Hindlimb muscle (tissue), 1 donor: Measurements from ENCODE around the gene TEAD1. TPM values are rescaled to one million over a fixed set of nuclear protein-coding genes. Genes with fewer than 3 reads are reported as not detected.

Experiments used
- DNase-seq: peaks from one replicate; pipeline ENCODE4 v3.0.0-alpha.2; 2013
- polyA plus RNA-seq: library from polyadenylated mRNA; unstranded; fragments of 120-200 nt; gene quantifications from one replicate; pipeline ENCODE4 v1.2.1, GENCODE V29; 2013; ENCODE audit not compliant: insufficient read length

Gene TEAD1
- polyA plus RNA-seq, 1 donor = 95.3 TPM

DNA sequence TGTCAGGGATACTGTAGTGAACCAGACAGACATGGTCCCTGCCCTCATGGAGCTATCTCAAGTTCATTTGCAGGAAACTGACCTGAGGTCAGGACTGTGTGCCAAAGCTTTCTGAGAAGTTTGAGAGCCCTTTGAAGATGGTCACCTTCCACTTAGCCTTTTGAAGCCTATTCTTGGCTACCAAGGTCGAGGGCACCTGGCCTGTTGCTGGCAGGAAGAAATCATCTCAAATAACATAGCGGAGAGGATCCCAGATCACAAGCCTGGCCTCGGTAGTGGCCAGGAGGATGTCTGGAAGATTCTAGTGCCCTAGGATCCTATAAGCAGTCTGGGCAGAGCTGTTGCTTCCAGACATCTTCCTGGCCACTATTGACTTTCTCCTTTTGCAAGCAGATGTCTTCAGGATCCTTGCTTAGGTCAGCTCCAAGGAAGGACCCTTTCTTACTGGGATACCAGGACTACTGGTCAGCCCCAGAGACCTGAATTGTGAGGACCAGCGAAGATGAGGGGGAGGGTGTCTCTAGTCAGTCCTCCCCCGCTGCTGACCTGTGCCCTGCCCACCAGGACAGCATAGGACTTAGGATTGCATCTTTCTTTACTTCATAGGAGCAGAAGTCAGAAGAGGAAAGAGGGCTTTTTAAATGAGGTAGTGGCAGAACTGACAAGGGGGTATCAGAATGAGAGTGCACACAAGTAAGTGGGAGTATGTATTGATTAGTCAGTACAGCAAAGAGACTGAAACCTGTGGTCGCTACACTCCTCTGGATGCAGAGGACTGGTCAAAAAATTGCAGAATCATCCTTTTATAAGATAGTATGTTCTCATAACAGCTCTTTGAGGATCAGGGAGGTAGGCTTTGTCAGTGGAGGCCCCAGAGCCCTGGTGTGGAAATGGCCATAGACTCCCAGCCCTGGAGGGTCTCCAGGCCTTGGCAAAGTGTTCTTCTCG, 94.8 kb downstream of the TEAD1 start:
- no peak for DNase-seq

DNA sequence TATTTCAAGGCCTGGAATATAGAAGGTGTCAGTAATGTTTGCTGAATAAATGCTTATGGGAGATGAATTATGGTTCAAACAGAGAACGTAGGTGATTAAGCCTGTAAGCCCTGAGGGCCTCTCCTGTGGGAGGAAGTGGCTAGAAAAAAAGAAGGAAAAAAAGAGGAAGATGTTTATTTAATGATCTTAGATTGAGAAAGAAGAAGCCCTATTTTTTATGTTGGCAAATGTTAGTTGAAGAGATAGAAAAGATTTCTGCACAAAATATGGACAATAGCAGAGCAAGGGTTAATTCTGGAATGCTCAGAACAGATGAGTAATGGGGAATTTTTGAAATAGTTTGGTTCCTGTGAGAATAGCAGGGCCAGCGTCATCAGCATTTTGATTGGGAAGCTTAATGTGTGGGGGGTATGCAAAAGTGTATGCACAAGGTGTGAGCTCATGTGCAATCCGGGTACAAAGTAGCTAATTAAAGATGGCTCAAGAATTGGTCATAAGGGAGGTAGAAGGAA, 95.7 kb downstream of the TEAD1 start:
- DNase-seq = no peak

DNA sequence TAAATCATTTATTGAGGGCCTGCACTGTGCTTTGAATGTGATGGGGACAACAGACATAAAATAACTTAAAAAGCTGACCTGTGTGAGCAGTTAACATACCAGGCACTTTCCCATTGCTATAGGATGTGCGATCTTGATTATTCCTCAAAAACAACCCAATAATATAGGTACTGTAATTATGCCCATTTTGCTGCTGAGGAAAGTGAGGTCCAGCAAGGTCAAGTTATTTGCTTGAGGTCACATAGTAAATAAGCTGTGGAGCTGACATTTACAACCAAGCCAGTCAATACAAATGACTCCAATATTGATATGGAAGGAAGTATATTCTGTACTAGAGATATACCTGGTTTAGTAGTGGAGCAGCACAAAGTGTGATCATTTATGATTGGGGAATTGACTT, 96.2 kb downstream of the TEAD1 start:
- DNase-seq = no peak

DNA sequence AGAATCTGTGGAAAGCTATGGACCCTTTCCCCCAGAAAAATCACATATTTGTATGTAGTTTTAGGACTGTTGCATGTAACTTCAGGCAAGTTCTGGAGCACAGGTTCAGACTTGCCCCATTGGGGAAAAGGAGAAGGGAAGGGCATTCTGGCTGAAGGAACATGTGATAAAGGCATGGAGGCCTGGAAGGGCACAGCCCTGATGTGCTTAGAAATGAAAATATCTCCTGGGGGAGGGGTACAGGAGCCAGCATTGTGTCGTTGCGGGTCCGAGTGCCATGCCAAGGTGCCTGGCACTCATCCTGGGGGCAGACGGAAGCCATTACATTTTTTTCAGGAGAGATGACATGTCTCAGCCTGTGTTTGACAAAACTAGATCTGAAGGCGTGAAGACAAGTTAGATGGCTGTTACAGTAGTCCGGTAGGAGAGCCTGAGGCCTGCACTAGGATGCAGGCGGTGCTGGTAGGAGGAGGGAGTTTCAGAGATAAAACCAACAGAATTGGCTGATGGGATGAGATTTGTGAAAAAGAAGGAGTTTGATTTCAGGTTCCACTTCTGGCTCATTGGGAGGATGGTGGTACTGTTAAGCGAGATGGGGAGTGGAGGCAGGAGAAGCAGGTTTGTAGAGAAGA, 96.9 kb downstream of the TEAD1 start:
- DNase-seq = no peak

DNA sequence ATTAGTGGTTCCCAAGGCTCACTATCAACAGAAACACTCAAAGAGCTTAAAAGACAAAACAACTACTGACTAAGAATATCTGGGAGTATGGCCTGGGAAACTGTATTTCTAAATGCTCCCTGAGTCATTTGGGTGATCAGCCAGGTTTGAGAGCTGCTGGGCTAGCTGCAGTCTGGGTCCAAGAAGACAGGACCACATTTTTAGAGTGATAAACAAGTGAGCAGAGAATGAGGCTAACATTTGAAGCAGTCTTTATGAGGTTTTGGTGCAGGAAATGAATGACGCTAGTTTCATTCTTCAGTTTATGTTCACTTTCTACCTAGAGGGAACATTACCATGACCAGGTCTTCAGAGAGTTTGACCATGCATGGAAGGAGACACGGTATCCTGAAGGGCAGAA, 97.7 kb downstream of the TEAD1 start:
- DNase-seq = no peak

DNA sequence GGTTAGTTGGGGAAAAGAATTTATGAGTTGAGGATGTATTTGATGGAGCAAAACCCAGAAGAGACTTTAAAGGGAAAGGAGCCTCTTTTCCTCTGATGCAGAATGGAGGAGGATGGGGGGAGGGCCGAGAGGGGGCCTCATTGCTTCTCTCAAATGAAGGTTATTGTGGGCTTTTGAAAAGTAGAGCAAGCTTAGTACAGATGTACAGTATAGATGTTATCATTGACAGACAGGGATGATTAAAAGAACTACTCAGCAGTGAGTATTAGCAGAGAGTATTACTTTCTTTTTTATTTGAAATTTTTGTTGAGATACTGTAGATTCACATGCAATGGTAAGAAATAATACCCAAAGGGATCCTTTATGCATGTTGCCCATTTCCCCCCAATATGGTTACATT, 98.1 kb downstream of the TEAD1 start:
- no peak for DNase-seq

DNA sequence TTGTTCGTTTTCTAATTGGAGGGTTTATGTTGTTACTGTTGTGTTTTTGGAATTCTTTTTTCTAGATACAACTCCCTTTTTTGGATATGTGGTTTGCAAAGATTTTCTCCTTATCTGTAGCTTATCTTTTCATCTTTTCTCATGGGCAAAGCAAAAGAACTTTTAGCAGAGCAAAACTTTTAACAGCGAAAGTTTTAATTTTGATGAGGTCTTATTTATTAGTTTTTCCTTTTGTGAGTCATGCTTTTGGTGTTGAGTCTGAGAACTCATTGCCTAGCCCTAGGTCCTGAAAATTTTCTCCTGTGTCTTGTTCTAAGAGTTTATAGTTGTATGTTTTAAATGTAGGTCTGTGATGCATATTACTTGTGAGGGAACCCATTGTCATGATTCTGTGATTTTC, 99.4 kb downstream of the TEAD1 start:
- DNase-seq = no peak

DNA sequence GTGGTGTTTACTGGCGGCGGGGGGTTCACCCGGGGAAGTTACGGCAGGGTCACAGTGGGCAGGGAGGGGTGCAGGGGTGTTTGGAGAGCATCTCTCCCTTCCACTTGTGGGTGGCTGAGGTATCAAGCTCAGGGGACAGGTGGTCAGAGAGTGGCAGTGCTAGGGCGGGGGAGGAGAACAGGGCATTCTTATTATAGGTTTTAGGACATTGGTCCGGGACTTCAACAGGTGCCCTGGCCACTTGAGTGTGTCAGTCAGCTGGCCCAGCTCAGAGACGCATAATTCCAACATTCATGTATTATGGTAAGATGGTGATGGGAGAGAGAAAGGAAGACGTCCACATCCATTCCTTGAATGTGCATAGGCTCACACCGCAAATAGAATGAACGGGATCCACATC, 101.7 kb downstream of the TEAD1 start:
- no peak for DNase-seq

DNA sequence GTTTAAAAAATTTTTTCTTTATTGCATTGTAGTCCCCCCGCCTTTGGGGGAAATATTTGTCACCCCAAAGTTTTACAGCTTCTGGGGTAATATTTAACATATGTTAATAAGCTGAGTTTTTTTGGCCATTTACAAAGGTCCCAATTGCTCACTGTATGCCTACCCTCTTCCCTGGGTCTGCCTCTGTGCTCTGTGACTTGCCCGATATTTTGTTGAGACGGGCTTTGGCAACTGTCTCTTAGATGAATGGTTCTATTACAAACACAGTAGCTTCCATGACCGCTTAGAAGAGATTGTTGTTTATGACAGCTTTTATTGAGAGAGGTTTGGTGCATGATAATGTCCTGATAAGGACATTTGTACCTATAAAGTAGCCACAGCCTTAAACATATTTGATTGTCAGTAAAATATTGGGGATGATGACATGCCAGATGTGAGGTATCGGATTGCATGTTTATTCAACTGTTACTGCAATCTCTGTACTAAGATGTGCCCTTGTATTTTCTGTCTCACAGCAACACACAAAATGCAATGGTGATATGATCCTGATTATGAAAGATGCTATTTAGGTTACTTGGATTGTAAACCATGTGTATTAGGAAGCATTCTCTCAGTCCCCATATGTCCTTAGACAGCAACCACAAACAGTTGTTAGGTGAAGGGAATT, 103.1 kb downstream of the TEAD1 start:
- no peak for DNase-seq

DNA sequence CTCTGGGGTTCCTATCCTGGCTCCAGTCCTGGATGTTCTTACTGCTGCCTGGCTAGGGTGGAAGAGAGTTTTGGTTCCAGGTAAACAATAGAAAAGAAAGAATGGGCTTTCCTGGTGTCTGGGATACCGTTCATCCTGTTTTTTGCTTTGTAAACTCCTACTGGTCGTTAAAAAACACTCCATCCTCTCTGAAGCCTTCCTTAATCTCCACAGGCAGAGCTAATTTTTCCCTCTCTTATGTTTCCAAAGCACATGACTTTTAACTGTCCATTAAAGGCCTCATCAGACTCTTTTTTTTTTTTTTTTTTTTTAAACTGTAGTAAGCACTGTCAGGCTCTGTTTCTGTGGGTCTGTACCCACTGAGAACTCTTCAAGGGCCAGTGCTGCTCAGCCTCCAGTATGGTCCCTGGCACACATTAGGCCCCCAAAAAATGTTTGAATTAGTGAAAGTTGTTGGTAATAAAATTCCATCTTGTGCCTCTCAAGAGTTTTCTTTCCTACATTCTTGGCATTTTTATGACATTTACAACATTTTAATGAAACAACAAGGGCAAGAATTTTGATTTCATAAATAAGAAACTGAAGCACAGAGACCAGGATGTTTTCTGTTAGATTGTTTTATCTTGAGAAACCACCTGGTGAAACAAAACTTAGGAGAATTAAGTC, 104.2 kb downstream of the TEAD1 start:
- DNase-seq = no peak

DNA sequence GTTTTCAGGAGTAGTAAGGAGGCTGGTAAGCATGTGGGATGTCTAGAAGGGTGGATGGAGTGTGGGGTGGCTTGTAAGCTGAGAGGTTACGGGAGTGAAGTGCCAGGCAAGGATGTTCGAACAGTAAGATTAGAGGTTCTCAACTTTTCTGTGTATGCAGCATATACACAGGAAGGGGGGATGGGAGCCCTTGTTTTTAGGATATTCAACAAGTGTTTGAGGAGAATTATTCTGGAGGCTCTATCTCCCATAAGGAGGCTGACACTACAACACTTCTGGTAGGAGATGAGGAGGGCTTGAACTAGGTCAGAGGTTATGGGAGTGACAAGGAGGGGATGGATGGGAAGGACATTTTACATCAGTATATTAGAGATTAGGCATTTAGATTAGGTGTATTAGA, 109.5 kb downstream of the TEAD1 start:
- no peak for DNase-seq

DNA sequence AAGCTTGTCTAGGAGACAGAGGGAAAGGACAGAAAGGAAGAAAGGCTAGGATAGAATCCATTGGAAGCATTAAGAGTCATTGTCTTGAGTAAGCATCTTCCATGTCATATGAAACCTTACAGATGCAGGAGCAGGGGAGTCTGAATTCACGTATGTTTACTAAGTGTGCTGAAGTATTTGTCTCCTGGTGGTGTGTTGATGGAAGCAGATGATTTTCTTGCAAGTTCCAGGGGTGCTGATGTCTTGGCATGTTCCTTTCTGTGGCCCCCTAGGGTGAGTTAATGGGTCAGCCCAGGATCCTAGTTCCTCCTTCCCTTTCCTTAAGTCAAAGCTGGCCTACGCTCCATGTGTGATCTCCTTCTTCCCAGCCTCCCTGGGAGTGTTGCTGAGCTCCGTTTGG, 110.2 kb downstream of the TEAD1 start:
- DNase-seq = no peak

DNA sequence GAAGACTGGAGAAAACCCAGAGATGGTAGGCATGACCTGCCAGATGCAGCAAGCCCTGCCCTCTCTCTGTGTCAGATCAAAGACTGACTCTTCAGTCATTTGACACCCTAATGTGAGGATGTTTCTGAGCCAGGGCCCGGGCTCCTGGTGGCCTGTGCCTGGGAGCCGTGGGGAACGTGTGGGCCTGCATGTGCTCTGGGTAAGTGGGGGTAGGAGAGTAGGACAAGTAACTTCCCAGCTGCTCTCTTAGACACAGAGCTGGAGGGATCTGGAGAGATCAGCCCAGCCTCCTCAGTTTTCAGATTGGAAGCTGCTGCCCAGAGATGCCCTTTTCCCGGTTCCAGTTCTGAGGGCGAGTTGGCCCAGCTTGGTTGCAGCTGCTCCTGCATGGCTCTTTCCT, 110.8 kb downstream of the TEAD1 start:
- DNase-seq = no peak

DNA sequence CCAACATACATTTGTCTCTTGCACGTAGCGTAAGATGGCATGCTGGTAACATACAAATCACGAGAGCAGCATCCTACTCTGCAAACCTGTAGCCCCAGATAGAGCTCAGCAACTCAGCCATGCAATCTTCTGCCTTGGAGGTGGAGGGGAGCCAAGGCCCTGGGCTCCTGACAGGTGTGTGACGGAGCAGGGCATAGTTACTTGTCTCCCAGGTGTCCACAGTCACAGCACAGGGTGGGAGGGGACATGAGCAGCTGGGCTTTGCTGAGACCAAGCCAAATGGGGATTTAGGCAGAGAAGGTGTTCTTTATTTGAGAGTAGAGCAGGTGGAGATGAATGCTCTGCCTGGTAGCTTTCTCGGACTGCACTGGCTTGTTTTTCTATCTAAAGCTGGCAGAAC, 111.7 kb downstream of the TEAD1 start:
- no peak for DNase-seq

DNA sequence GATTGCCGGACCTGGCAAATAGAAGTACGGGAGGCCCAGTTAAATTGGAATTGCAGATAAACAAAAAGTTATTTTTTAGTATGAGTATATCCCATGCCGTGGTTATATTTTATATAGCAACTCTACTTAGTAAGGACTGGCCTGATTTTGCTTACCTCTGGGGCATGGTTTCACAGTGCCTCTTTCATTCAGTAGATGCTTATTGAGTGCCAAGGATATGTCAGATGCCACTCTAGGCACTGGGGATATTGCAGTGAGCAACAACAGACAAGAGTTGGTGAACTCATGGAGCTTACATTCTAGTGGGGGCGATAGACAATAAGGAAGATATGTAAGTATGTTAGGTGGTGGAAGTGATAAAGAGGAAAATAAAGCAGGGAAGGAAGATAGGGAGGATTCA, 112.2 kb downstream of the TEAD1 start:
- no peak for DNase-seq

DNA sequence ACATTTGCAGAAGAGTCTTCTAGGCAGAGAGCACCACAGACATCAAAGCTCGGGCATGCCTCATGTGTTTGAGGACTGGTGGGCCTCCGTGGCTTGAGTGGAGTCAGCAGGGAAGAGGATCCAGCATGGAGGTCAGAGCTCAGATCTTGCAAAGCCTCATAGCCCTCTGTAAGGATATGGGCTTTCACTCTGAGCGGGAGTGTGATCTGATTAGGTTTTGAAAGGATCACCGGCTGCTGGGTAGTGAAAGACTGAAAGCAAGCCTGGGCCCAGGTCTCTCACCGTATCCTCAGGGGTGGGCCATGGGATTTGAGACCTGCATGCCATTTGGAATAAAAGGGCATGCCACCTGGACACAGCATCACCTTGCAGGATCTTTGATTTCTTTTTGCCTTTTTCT, 112.7 kb downstream of the TEAD1 start:
- no peak for DNase-seq

DNA sequence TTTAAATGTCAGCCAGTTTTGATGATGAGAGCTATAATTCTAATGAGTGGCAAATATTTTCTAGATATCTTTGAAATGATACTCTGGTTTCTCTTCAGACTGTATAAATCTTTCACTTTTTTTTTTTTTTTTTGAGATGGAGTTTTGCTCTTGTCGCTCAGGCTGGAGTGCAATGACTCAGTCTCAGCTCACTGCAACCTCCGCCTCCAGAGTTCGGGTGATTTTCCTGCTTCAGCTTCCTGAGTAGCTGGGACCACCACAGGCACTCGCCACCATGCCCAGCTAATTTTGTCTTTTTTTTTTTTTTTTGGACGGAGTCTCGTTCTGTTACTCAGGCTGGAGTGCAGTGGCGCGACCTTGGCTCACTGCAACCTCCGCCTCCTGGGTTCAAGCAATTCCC, 113.6 kb downstream of the TEAD1 start:
- DNase-seq = no peak

DNA sequence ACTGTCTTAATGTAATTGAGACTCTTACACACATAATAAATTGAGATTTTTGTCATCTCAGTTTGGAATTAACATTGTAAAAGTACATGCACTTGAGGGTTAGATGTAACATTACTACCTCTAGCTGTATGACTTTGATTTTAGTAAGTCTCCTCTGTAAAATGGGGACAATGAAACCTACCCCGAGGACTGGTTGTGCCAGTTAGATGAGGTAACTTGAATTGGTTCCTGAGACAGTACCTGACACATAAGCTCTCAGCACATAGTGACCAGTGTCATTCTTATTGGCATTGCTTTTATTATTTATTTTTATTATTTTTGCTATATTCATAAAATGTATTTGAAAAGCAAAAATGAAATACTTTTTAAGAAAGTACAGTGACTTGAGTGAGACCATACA, 114.8 kb downstream of the TEAD1 start:
- no peak for DNase-seq

DNA sequence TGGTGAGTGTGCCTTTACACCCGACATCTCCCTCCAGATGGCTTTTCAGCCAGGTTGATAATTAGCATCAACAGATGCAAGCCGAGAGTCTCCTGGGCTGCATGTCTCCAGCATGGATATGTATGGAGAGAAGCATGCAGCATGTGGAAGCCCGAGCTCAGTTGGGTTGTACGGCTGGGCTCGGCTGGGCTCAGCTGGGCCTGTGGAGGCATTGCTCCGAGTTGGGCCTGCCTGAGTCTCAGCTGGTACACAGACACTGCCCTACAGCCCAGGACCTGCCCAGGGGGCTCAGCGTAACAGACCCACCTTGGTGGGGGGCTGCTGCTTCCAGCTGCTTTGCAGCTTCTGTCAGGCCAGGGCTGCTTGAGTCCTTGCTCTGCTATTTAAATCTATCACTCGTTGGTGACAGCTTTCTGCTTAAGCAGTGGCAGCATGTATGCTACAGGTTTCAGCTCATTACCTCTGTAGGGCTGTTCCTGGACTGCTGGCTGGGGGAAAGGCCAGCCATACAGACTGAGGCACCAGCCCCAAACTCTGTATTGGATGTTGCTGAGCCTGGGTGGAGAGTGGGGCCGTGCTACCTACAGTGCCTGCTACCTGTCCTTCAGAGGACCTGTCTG, 115.5 kb downstream of the TEAD1 start:
- no peak for DNase-seq

DNA sequence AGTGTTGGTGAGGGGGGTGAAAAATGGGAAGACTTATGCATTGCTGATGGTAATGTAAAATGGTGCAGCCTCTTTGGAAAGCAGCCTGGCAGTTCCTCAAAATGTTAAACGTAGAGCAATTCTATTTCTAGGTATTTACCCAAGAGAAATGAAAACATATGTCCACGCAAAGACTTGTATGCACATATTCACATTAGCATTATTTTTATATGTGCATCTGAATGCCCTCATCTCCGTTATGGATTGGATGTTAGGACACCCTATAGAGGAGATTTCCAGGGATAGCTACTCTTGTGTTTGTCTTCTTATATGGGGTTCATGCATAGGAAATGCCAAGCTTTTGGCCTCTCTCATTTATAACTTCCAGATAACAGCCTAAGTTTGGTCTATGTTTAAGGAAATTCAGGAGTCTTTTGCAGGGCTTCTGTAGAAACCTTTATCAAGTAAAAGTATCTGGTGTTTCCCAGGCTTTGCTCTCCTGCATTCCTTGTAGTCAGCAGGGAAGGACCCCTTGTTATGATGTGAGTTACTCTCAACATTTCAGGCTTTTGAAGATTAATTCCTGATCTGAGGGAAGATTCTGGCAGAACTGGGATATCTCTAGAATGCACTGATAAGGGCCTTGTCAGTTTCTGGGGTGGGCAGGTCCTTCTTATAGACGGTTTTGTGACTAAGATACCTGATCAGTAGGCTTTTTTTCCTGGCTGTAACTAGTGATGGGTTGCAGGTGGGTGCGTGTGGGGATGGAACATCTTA, 116.8 kb downstream of the TEAD1 start:
- DNase-seq = no peak

DNA sequence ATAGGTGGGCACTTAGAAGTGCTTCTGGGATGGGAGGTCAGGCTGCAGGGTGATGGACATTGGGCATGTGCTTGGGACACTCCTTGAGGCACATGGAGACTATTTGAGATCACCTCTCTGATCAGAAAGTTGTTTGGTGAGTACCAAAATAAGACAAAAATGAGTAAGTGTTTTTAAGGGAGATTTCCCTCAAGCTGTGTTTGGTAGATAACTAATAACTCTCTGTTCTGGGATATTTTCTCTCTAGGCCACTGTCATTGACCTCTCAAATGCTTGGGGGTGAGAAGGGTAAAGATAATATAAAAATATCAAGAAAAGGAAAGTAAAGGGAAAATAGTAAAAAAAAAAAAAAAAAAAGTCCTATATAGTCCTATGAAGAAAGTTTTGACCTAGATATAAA, 117.8 kb downstream of the TEAD1 start:
- DNase-seq = no peak

DNA sequence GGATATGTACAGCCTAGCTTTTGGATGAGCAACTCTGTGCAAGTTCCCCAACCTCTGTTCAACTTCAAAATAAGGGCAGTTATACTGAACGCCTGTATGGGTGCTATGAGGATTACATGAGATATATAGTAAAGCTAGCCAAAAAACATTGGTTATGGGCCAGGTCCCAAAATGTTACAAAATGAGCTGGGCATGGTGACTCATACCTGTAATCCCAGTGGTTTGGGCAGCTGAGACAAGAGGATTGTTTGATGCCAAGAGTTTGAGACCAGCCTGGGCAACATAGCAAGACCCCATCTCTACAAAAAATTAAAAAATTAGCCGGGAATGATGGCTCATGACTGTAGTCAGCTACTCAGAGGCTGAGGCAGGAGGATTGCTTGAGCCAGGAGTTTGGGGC, 118.4 kb downstream of the TEAD1 start:
- no peak for DNase-seq
